GM18907 (cell line): ENCODE measurements around the gene RPRD1B.

ENCODE experiments used
- ATAC-seq: cut with Tn5 transposase; IDR thresholded peaks from one replicate; pipeline ENCODE4 v1.9.1; 2021; ENCODE audit warnings: mild to moderate bottlenecking, moderate library complexity; ENCODE audit not compliant: unreplicated experiment

The RPRD1B gene

GRCh38 chr20:38116409-38117165 lies 83.0 kb downstream of the RPRD1B start:
- no peak for ATAC-seq

DNA sequence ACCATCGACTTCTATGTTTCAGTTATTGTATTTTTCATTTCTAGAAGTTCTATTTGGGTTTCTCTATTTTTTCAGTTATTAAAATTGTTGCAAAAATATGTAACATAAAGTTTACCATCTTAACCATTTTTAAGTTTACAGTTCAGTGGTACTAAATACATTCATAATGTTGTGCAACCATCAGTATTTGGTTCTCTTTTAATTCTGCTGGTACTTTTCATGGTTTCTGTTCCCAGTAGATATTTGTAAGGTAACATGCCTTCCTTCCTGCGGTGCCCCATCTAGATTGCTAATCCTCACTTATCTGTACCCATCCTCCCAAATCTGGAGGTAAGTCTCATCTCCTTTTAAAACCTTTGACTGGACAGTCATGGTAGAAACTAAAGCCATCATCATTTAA lies 83.7 kb downstream of the RPRD1B start:
- ATAC-seq, result no peak

GRCh38 chr20:38117635-38118034 lies 84.1 kb downstream of the RPRD1B start:
- no peak for ATAC-seq

DNA sequence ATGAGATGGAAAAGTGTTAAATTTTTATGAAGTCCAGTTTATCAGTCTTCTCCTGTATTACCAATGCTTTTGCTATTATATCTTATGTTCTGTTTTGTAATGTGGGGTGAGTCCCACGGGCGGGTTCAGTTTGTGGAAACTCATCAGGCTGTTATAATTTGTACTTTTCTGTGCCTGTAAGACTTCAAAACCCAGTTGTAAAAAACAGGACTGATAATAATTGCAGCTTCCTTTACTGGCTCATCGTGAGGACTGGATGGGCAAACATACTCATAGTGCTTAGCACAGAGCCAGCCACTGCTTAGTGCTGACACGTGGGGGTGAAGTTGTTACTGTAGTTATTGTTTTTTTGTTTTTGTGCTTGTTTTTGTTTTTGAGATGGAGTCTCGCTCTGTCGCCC lies 85.9 kb downstream of the RPRD1B start:
- ATAC-seq, result no peak

GRCh38 chr20:38120625-38120988 lies 87.1 kb downstream of the RPRD1B start:
- ATAC-seq, result no peak

DNA sequence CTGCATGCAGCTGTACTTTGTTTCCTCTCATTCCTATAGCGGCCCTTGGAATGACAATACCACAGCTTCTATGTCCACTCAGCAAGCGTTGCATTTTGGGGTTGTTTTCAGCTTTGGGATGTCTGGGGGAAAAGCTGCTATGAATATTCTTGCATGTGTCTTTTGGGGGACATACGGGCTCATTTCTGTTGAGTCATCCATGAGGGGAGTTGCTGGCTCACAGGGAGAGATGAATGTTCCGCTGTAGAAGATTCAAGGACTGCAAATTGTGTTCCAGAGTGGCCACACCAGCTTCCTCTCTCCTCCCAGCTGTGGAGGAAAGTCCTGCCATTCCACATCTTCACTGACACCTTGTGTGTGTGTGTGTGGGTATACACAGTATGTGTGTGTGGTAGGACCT lies 88.2 kb downstream of the RPRD1B start:
- no peak for ATAC-seq

GRCh38 chr20:38123021-38123587 lies 89.6 kb downstream of the RPRD1B start:
- no peak for ATAC-seq

DNA sequence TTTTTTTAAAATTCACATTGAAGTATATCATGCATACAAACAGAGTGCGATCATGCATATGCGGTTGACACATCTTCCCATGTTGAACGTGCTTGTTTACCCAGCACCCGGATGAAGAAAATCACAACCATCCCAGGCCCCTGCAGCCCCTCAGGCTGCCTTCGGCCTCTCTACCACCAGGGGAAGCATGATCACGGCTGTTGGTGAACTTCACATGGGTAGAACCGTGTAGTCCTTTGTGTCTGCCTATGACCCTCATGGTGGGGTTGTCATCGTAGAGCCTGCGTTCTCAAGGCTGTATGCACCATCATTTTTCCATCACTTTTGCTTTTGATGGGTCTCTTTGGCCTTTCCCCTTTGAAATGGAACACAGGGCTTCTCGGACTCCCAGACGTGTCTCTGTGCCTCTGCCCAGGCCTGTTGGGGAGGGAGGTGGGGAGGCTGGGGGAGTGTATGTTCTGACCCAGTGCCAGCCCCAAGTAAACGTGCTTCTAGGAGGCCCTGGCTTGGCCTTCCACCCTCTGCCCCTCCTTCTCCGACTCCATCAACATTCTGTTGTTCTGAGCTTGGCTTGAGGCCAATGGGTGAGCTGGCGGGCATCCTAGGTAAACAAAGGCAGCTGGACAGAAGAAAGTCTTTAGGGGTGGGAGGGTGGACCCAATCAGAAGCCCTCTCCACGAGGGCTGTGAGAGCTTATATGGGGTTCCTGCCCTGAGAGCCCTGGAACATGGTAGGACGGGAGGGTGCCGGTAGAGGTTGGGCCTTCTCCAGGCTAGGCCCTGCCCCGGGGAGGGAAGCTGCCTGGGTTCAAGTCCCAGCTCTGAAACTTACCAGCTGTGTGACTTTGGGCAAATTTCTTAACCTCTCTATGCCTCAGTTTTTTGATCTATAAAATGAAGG lies 91.9 kb downstream of the RPRD1B start:
- no peak for ATAC-seq

DNA sequence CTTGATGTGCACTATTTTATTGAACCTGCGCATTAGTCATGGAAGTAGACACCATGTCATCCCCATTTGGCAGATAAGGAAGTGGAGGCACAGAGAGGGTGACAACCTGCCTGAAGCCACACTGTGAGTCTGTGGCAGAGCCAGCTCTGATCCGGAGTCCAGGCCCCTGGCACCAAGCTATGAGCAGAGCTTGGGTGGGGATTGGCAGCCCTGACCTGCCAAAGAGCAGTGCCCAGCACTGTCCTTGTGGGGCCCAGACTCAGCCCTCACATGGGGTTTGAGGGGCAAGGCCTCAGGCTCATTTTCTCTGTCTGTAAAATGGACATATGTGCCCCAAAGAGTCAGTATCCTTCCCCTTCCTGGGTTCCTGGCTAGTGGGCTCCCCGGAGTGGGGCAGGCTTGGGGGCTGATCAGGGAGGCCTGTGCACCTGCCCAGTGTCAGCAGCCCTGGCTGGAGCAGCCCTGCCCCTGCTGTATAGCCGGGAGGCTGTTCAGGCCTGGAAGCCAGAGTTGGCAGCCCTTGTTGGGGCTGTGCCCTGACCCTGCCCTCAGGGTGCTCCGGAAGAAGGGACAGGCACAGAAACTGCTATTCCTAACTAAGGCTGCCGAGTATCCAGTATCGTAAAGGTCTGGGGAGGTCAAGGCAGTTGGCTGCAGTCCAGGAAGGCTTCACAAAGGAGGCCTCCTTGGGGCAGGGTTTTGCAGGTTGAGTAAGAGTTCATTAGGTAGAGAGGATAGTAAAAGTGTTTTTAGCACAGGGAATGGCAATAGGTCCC lies 92.8 kb downstream of the RPRD1B start:
- no peak for ATAC-seq

- no peak for ATAC-seq
Measured at GRCh38 chr20:38126932-38127621, 93.5 kb downstream of the RPRD1B start.

DNA sequence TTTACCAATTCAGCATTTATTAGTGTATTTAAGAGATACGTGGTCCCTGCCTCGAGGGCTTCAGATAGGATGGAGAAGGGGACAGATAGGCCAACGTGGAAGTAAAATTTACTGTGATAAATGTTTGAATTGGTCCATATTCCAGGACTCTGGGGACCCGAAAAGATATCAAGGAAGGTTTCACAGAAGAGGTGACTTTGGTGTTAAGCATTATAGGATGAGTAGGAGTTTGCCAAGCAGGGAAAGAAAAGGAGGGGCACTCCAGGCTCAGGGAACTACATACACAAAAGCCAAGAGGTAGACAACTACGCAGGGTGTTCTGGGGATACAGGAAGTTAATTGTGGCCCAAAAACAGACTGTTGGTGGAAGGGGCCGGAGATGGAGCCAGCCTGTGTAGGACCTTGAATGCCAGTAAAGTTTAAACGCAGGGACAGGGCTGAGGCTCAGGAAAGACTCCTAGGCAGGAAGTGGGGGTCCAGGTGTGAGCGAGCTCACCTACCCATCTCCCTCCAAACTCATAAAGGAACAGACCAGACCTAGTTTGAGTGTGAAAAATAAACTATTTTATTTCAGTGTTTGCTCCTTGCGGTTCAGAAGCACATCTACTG lies 94.5 kb downstream of the RPRD1B start:
- ATAC-seq, result no peak

- no peak for ATAC-seq
Measured at GRCh38 chr20:38128691-38129090, 95.1 kb downstream of the RPRD1B start.

- ATAC-seq, result no peak
Measured at GRCh38 chr20:38129248-38129865, 95.8 kb downstream of the RPRD1B start.

GRCh38 chr20:38129893-38130609 lies 96.5 kb downstream of the RPRD1B start:
- no peak for ATAC-seq

GRCh38 chr20:38130687-38131587 lies 97.4 kb downstream of the RPRD1B start:
- no peak for ATAC-seq

GRCh38 chr20:38131588-38132121 lies 98.1 kb downstream of the RPRD1B start:
- ATAC-seq, result no peak

DNA sequence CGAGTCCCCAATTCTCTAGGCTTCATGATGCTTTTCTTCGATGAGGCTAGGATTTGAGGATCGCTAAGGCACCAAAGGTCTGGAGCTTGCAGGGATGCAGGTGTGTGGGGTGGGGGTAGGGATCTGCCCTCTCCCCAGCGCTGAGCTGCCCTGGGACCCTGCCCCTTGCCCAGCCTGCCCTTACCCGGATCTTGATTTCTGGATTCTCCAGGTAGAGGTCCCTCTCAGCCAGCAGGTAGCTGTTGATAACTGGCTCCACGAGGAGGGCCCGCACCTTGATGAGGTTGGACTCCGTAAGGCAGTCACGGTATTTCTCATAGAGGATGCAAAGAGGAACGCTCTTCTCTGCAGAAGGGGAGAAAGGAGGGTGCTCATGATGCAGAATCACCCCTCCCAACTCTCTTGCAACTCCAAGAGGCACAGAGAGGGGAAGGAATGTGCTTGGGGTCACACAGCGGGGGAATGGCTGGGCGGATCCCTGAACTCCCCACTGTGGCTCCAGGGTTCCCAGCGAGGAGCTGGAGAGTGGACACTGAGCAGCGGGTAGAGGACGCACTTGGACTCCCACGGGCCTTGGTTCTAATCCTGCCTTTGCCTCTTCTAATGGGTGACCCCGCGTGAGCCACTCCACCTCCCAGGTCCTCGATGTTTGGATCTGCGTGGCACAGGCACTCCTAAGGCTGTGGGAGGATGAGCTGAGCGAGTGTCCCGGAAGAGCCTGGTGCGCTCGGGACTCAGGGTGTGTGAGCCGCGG lies 98.8 kb downstream of the RPRD1B start:
- ATAC-seq, result no peak
